Type B pancreatic cell (in vitro differentiated cells): Measurements from ENCODE around the gene RAD51B. TPM values are rescaled to one million over a fixed set of nuclear protein-coding genes. Genes with fewer than 3 reads are reported as not detected.

ENCODE experiments used
- DNase-seq: peaks from one replicate; pipeline ENCODE4 v3.0.0; 2021; ENCODE audit warnings: mixed read lengths; ENCODE audit not compliant: unreplicated experiment; ENCODE audit errors: extremely low spot score
- H3K27ac Mint-ChIP-seq: 2 replicates; pipeline ENCODE4 v1.8.0; 2021; ENCODE audit warnings: mild to moderate bottlenecking, mixed read lengths
- H3K27me3 Mint-ChIP-seq: 2 replicates; pipeline ENCODE4 v1.8.0; 2021; ENCODE audit warnings: mixed read lengths
- H3K36me3 Mint-ChIP-seq: 2 replicates; pipeline ENCODE4 v1.8.0; 2021; ENCODE audit warnings: mixed read lengths
- H3K4me1 Mint-ChIP-seq: one replicate; pipeline ENCODE4 v1.8.0; 2021; ENCODE audit warnings: mixed read lengths; ENCODE audit not compliant: unreplicated experiment
- H3K4me3 Mint-ChIP-seq: 2 replicates; pipeline ENCODE4 v1.8.0; 2021; ENCODE audit warnings: mild to moderate bottlenecking, mixed read lengths
- H3K9me3 Mint-ChIP-seq: 2 replicates; pipeline ENCODE4 v1.8.0; 2021; ENCODE audit warnings: mixed read lengths
- total RNA-seq: library from RNA; stranded (reverse); gene quantifications from 2 replicates; pipeline ENCODE4 v1.2.1, GENCODE V29; 2021; ENCODE audit warnings: low replicate concordance
- TF ChIP-seq, protein P1 (sequence below): fragments of 200-600 bp; sonication (generic); conservative IDR thresholded peaks from 2 replicates; pipeline ENCODE4 v1.5.0; 2021; ENCODE audit warnings: antibody characterized with exemption, mild to moderate bottlenecking

Gene RAD51B
- total RNA-seq, 1 donor from 2014 or later: 27.3 TPM

- Mint-ChIP-seq H3K27ac (no peak overlapping the region), H3K27me3 (no peaks in the 10 kb centered on the region), H3K9me3 (peaks cover 11% of the 10 kb centered on the region), H3K36me3 (peaks cover 5% of the 10 kb centered on the region), H3K4me3 (no peak overlapping the region), H3K4me1 (peaks cover 19% of the 10 kb centered on the region)
- DNase-seq: no peak
- TF ChIP-seq, protein P1, sequence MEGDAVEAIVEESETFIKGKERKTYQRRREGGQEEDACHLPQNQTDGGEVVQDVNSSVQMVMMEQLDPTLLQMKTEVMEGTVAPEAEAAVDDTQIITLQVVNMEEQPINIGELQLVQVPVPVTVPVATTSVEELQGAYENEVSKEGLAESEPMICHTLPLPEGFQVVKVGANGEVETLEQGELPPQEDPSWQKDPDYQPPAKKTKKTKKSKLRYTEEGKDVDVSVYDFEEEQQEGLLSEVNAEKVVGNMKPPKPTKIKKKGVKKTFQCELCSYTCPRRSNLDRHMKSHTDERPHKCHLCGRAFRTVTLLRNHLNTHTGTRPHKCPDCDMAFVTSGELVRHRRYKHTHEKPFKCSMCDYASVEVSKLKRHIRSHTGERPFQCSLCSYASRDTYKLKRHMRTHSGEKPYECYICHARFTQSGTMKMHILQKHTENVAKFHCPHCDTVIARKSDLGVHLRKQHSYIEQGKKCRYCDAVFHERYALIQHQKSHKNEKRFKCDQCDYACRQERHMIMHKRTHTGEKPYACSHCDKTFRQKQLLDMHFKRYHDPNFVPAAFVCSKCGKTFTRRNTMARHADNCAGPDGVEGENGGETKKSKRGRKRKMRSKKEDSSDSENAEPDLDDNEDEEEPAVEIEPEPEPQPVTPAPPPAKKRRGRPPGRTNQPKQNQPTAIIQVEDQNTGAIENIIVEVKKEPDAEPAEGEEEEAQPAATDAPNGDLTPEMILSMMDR: no peak
These were observed 196.0 kb downstream of the RAD51B start for GRCh38 chr14:68015356-68016254.

- peaks cover 5% of the 10 kb centered on the region for H3K36me3 Mint-ChIP-seq
- no peaks in the 10 kb centered on the region for H3K27me3 Mint-ChIP-seq
- H3K4me1 Mint-ChIP-seq: peaks cover 21% of the 10 kb centered on the region
- H3K9me3 Mint-ChIP-seq: peaks cover 11% of the 10 kb centered on the region
- no peak overlapping the region for H3K4me3 Mint-ChIP-seq
- DNase-seq: no peak
- TF ChIP-seq, protein P1: no peak
- no peak overlapping the region for H3K27ac Mint-ChIP-seq
These were observed 196.8 kb downstream of the RAD51B start for GRCh38 chr14:68016255-68016914.

DNA sequence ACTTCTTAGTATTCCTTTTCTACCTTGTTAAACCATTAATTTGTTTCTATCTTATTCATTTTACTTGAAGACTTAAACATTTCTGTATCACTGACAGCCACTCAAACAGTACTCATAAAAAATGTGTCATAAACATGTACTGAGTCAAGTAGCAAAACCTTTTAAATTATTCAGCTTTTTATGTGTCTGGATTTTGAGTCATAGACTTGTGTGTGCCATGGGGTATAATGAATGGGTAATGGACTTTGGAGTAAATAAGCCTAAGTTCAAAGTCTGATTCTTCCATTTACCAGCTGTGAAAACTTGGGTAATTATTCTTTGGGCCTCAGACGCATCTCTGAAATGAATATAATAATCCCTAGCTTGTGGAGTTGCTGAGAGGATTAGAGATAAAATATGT, 199.0 kb downstream of the RAD51B start:
- H3K4me3 Mint-ChIP-seq: no peak overlapping the region
- peaks cover 6% of the 10 kb centered on the region for H3K36me3 Mint-ChIP-seq
- H3K27ac Mint-ChIP-seq: no peak overlapping the region
- TF ChIP-seq, protein P1: no peak
- no peak for DNase-seq
- H3K27me3 Mint-ChIP-seq: no peaks in the 10 kb centered on the region
- H3K4me1 Mint-ChIP-seq: peaks cover 9% of the 10 kb centered on the region
- peaks cover 20% of the 10 kb centered on the region for H3K9me3 Mint-ChIP-seq

DNA sequence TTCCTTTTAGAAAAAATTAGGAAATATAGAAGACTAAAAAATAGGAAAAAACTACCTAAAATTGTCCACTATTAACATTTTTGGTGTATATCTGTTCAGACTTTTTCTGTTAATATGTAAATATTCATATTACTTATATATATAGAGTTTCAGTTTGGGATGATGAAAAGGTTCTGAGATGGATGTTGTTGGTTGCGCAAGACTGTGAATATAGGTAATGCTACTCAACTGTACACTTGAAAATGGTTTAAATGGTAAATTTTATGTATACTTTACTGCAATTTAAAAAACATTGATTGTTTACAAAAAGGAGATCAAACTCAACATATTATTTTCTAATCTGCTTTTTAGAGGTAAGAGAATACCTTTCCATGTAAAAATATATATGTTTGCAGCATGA, 200.9 kb downstream of the RAD51B start:
- DNase-seq: no peak
- H3K4me3 Mint-ChIP-seq: no peak overlapping the region
- H3K4me1 Mint-ChIP-seq: peaks cover 9% of the 10 kb centered on the region
- H3K36me3 Mint-ChIP-seq: peaks cover 4% of the 10 kb centered on the region
- no peak overlapping the region for H3K27ac Mint-ChIP-seq
- TF ChIP-seq, protein P1: no peak
- H3K9me3 Mint-ChIP-seq: peaks cover 9% of the 10 kb centered on the region
- no peaks in the 10 kb centered on the region for H3K27me3 Mint-ChIP-seq

DNA sequence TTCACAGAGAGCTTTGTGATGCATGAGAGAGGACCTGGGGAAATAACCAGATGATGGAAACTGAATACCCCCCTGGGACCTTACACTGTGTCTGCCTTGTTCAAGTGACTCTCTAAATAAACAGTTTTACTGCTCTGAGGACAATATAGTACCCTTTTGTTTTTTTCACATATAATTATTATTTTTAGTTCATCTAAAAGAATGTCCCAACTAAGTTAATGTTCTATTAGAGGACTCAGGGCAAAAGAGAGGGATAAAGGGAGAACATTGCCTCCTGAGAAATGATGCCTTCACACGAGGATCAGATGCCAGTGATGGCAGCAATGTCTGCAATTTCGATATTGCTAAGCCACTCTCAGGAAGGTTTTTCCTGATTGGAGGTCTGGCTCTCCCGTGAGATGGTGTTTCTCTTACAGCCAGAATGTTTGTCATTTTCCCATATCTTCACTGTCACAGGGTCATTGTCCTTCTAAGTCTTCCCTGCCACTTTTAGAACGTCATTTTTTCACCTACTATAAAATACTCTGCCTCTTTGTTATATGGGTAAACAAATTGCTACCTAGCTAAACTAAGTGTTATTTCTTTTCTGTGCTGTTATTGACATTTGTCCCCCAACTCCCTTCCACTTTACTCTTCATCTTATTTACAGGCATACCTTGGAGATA, 201.6 kb downstream of the RAD51B start:
- DNase-seq: no peak
- Mint-ChIP-seq H3K9me3 (peaks cover 9% of the 10 kb centered on the region), H3K27ac (no peak overlapping the region), H3K36me3 (peaks cover 4% of the 10 kb centered on the region), H3K4me1 (peaks cover 9% of the 10 kb centered on the region), H3K4me3 (no peak overlapping the region), H3K27me3 (no peaks in the 10 kb centered on the region)
- TF ChIP-seq, protein P1: no peak
